SK-N-SH treated with all-trans-retinoic acid at 6 μM for 48 hours (cell line): ENCODE results near the gene SLC4A4.

Experiments used
- ESRRG ChIP-seq: fragments of 250-450 bp; sonication (Bioruptor Pico); IDR thresholded peaks from 2 replicates; pipeline ENCODE4 v1.6.1; 2021; ENCODE audit warnings: mild to moderate bottlenecking
- OSR1 ChIP-seq: fragments of 250-450 bp; sonication (Bioruptor Pico); IDR thresholded peaks from 2 replicates; pipeline ENCODE4 v1.8.0; 2022; ENCODE audit warnings: moderate library complexity, mild to moderate bottlenecking, inconsistent platforms
- PPARA ChIP-seq: fragments of 250-450 bp; sonication (Bioruptor Pico); IDR thresholded peaks from 2 replicates; pipeline ENCODE4 v1.5.0; 2020; ENCODE audit warnings: mild to moderate bottlenecking, borderline replicate concordance
- ZC3H10 ChIP-seq: fragments of 250-450 bp; sonication (Bioruptor Pico); IDR thresholded peaks from 2 replicates; pipeline ENCODE4 v1.5.1; 2021; ENCODE audit warnings: mild to moderate bottlenecking, moderate library complexity
- ZFP30 ChIP-seq: fragments of 450-650 bp; formaldehyde crosslinking; IDR thresholded peaks from 2 replicates; pipeline ENCODE4 v1.5.0; 2022; ENCODE audit warnings: mild to moderate bottlenecking, moderate library complexity
- TF ChIP-seq, protein P1 (sequence below): fragments of 250-450 bp; sonication (Bioruptor Pico); IDR thresholded peaks from 2 replicates; pipeline ENCODE4 v1.8.0; 2020; ENCODE audit warnings: mild to moderate bottlenecking, moderate library complexity, borderline replicate concordance

DNA sequence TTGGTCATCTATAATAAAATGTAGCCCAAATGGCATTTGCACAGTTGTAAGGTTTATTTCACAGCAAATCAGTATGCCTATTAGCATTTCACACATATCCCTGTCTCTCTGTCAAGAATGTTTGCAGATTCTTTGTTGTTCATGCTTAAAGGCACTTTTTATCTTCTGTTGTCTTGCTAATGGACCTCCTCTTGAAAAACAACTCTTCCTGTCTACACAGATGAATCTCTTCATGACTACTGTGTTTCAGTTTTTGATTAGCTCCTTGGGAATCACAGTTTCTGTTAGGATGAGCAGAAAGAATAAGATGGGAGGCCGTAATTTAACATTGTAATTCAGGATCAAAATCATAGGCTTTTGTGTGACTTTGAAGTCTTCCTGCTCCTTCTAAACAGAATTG lies 35.5 kb upstream of the SLC4A4 start:
- no peak for TF ChIP-seq PPARA (CRISPR knock-in tag)
- TF ChIP-seq ESRRG (CRISPR knock-in tag): no peak
- TF ChIP-seq OSR1 (CRISPR knock-in tag): no peak
- no peak for TF ChIP-seq ZC3H10 (CRISPR knock-in tag)
- TF ChIP-seq, protein P1, sequence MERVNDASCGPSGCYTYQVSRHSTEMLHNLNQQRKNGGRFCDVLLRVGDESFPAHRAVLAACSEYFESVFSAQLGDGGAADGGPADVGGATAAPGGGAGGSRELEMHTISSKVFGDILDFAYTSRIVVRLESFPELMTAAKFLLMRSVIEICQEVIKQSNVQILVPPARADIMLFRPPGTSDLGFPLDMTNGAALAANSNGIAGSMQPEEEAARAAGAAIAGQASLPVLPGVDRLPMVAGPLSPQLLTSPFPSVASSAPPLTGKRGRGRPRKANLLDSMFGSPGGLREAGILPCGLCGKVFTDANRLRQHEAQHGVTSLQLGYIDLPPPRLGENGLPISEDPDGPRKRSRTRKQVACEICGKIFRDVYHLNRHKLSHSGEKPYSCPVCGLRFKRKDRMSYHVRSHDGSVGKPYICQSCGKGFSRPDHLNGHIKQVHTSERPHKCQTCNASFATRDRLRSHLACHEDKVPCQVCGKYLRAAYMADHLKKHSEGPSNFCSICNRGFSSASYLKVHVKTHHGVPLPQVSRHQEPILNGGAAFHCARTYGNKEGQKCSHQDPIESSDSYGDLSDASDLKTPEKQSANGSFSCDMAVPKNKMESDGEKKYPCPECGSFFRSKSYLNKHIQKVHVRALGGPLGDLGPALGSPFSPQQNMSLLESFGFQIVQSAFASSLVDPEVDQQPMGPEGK (CRISPR knock-in tag): no peak
- TF ChIP-seq ZFP30 (CRISPR knock-in tag): no peak
